Measurements from ENCODE around the gene CD209. TPM values are rescaled to one million over a fixed set of nuclear protein-coding genes. Genes with fewer than 3 reads are reported as not detected.

CD209 gene
- total RNA-seq, 2 experiments from 2014 or later, result not detected

DNA sequence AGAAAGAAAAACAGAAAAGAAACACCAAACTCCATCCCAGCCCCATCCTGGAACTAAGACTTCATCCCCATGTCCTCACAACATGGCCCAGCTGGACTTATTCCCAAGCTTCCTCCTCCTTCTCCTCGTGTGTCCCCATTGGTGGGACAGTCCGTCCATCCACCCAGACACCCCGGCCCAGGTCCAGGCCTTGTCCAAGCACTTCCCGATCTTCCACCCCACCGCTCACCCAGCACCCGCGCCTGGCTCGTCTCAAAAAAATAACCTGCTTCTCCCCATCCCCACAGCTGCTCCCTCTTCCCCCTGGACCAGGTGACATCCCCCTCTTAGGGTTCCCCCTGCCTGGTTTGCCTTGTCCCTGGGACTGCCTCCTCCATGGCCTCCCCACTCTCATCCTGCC, 44.0 kb downstream of the CD209 start:
- Histone ChIP-seq H3K79me2 (ENCODE audit: insufficient read depth, low read depth, low read length) (no peaks in the 10 kb centered on the region), H2AFZ (ENCODE audit: low read length) (no peak overlapping the region), H3K9me2 (ENCODE audit: insufficient read depth, low read length) (no peaks in the 10 kb centered on the region), H3K9me3 (ENCODE audit: low read length) (no peaks in the 10 kb centered on the region), H3K4me2 (ENCODE audit: low read length) (no peak overlapping the region), H3K36me3 (ENCODE audit: insufficient read depth, low read length) (no peaks in the 10 kb centered on the region), H3K4me1 (ENCODE audit: insufficient read depth, low read length, poor library complexity, severe bottlenecking) (peaks cover 81% of the 10 kb centered on the region), H3K4me3 (ENCODE audit: low read depth, low read length, poor library complexity, severe bottlenecking) (no peak overlapping the region), H3K27ac (ENCODE audit: low read depth, low read length, poor library complexity, severe bottlenecking) (no peak overlapping the region), H4K20me1 (ENCODE audit: insufficient read depth, low read length) (no peaks in the 10 kb centered on the region)
- POLR2A ChIA-PET, result interaction anchor here (0.6 to 0.7 kb wide), 2 partner anchors 79 to 98 kb away, joined by 4 to 8 read pairs; no protein-coding TSS in a partner anchor
- no peak for DNase-seq (ENCODE audit: low spot score)
- CTCF ChIA-PET (ENCODE audit: unreplicated experiment), result interaction anchor here (0.8 kb wide), 1 partner anchor 16 kb away, joined by 4 read pairs; no protein-coding TSS in a partner anchor
- intact Hi-C loops (cut with micrococcal nuclease; ENCODE audit: unreplicated experiment), result loop anchor here (2.0 kb wide), 1 partner anchor 23 kb away; the partner anchor contains the start of gene TRAPPC5
- no TSS peak for BruUV-seq (replicated peaks)
- no peak for TF ChIP-seq EZH2phosphoT487 (IDR thresholded peaks at IDR 0.05; ENCODE audit: borderline replicate concordance, low read depth, low read length)
- TF ChIP-seq, protein P1, sequence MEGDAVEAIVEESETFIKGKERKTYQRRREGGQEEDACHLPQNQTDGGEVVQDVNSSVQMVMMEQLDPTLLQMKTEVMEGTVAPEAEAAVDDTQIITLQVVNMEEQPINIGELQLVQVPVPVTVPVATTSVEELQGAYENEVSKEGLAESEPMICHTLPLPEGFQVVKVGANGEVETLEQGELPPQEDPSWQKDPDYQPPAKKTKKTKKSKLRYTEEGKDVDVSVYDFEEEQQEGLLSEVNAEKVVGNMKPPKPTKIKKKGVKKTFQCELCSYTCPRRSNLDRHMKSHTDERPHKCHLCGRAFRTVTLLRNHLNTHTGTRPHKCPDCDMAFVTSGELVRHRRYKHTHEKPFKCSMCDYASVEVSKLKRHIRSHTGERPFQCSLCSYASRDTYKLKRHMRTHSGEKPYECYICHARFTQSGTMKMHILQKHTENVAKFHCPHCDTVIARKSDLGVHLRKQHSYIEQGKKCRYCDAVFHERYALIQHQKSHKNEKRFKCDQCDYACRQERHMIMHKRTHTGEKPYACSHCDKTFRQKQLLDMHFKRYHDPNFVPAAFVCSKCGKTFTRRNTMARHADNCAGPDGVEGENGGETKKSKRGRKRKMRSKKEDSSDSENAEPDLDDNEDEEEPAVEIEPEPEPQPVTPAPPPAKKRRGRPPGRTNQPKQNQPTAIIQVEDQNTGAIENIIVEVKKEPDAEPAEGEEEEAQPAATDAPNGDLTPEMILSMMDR (conservative IDR thresholded peaks at IDR 0.05; ENCODE audit: low read length), result no peak

DNA sequence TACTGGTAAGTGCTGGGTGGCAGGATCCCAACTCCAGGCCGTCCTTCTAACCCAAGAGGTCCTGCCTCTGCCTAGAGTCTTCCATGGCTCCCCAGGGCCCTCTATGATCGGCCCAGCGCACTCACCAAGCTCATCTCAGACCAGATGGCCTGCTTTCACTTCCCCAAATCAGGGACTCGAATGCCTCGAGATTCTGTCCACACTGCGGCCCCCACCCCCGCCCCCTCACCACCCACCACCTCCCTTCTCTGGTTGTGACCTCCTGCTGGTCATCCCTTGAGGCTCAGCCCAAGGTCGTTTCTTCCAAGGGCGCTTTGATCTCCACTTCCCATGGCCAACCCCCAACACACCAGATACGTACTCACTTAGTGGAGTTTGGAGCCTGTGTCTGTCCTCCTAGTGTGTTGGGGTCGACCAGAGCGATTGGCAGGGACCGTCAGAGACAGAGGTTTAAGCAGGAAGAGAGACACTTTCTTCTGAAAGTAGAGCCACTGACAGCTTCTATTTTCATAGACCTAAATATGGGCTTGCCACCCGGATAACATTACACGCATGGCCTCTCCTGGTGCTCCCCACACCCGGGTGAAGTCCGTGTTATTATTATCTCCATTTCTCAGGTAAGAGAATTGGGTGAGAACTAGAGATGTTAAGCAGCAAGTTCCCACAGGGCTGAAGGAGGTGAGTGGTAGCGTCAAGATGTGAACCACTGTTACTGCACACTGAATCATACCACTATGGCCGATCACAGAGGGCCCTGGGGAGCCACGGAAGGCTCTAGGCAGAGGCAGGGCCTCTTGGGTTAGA, 45.5 kb downstream of the CD209 start, which contains the start of gene FCER2:
TSS of gene FCER2 (minus strand) at position 478 of the 804 bp plus-strand sequence. CDS start 2,371 bp downstream, outside the sequence.
- peak within 1 kb of the TSS; percentile 45; the same call in 1 of the 2 replicates for H2AFZ ChIP-seq (ENCODE audit: low read length)
- DNase-seq (ENCODE audit: low spot score), result peak; percentile 88
- no peaks in the 10 kb centered on the region for H3K9me2 ChIP-seq (ENCODE audit: insufficient read depth, low read length)
- TF ChIP-seq EZH2phosphoT487 (IDR thresholded peaks at IDR 0.05; ENCODE audit: borderline replicate concordance, low read depth, low read length), result no peak
- TF ChIP-seq, protein P1 (conservative IDR thresholded peaks at IDR 0.05; ENCODE audit: low read length), result no peak
- H3K4me3 ChIP-seq (ENCODE audit: low read depth, low read length, poor library complexity, severe bottlenecking), result peak within 1 kb of the TSS; percentile 5
- no peaks in the 10 kb centered on the region for H3K79me2 ChIP-seq (ENCODE audit: insufficient read depth, low read depth, low read length)
- CTCF ChIA-PET (ENCODE audit: unreplicated experiment), result no interaction called here
- peak within 1 kb of the TSS; percentile 90 for H3K27ac ChIP-seq (ENCODE audit: low read depth, low read length, poor library complexity, severe bottlenecking)
- intact Hi-C loops (cut with micrococcal nuclease; ENCODE audit: unreplicated experiment), result loop anchor here (2.0 kb wide), 1 partner anchor 21 kb away; the partner anchor contains the start of gene TRAPPC5
- H3K36me3 ChIP-seq (ENCODE audit: insufficient read depth, low read length), result no peaks in the 10 kb centered on the region
- POLR2A ChIA-PET, result interaction anchor here (0.6 to 0.8 kb wide), 2 partner anchors 8 to 76 kb away, joined by 3 to 6 read pairs; no protein-coding TSS in a partner anchor
- H3K4me2 ChIP-seq (ENCODE audit: low read length), result peak within 1 kb of the TSS; percentile 50
- no TSS peak for BruUV-seq (replicated peaks)
- peaks cover 68% of the 10 kb centered on the region for H3K4me1 ChIP-seq (ENCODE audit: insufficient read depth, low read length, poor library complexity, severe bottlenecking)
- no peaks in the 10 kb centered on the region for H3K9me3 ChIP-seq (ENCODE audit: low read length)
- no peaks in the 10 kb centered on the region for H4K20me1 ChIP-seq (ENCODE audit: insufficient read depth, low read length)
